Thyroid gland (tissue), 4 donors: Measurements from ENCODE around the gene KRTAP9-4.

ENCODE experiments used
- CTCF ChIP-seq, 6 experiments: fragments of 200-600 bp in 3 of 6; fragments of 450-650 bp in 3 of 6; sonication (generic) in 3 of 6; IDR thresholded peaks; one replicate each; pipeline ENCODE4 v1.5.1; 2016 to 2019; ENCODE audit warnings: antibody characterized with exemption in 6 of 6, mild to moderate bottlenecking in 2 of 6, inconsistent platforms in 1 of 6, moderate library complexity in 1 of 6
- POLR2A ChIP-seq, 2 donors: fragments of 450-650 bp; IDR thresholded peaks; one replicate each; pipeline ENCODE4 v1.6.1; 2017; ENCODE audit warnings: antibody characterized with exemption in 2 of 2, mild to moderate bottlenecking in 2 of 2, moderate library complexity in 1 of 2

DNA sequence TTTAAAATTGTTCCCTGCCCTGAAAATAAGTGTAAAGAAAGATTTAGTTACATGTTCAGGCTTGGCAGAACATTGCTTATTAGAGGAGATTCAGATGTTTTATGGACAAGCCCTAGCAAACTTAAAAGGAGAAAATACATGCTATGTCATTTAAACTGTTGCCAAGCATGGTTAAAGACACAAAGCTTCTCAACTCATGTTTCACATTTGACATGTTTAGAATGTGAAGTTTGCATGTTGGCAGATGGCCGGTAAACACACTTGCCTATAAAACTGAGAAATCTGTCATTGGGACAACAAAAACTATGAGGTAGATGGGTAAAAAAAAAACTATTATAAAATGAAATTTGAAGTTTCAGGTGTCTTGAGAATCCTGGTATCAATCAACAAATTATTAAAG, 47.4 kb downstream of the KRTAP9-4 start:
- TF ChIP-seq CTCF (IDR thresholded peaks at IDR 0.05) (no peak), POLR2A (IDR thresholded peaks at IDR 0.05) (no peak)
